ENCODE results near the gene TRIO. TPM values are rescaled to one million over a fixed set of nuclear protein-coding genes. Genes with fewer than 3 reads are reported as not detected.
A peak's percentile ranks its signal among the peaks of the same experiment; 100 is the strongest.

Gene TRIO
- total RNA-seq, 2 donors from 2014 or later, result 62.0 to 137 TPM

GRCh38 chr5:14136228-14136627 lies 6.9 kb upstream of the TRIO start:
- Histone ChIP-seq H3K27ac (no peak overlapping the region), H3K4me3 (no peak overlapping the region), H3K36me3 (replicated peaks in 1 of 2; ENCODE audit: insufficient read depth in 1 of 2, low read depth in 2 of 2) (no peaks in the 10 kb centered on the region), H3K9me3 (no peaks in the 10 kb centered on the region), H3K4me1 (peaks cover 9% of the 10 kb centered on the region), H3K27me3 (no peaks in the 10 kb centered on the region)
- ATAC-seq, result no peak
- no peak for DNase-seq
- TF ChIP-seq POLR2A (IDR thresholded peaks at IDR 0.05) (no peak), CTCF (IDR thresholded peaks at IDR 0.05) (no peak)
- WGBS, 2 donors, result 75 to 83% methylated on average over 2 of the region's 2 CpGs
- intact Hi-C loops (cut with DNase I), result loop anchor here (10.0 kb wide), 1 partner anchor 119 kb away; no protein-coding TSS in a partner anchor

GRCh38 chr5:14138608-14139540 lies 4.3 kb upstream of the TRIO start:
- WGBS, 2 donors, result 76 to 83% methylated on average over 11 of the region's 11 CpGs
- Histone ChIP-seq H3K4me1 (no peaks in the 10 kb centered on the region), H3K36me3 (replicated peaks in 1 of 2; ENCODE audit: insufficient read depth in 1 of 2, low read depth in 2 of 2) (no peaks in the 10 kb centered on the region), H3K9me3 (no peaks in the 10 kb centered on the region), H3K27ac (no peak overlapping the region), H3K27me3 (no peaks in the 10 kb centered on the region), H3K4me3 (no peak overlapping the region)
- TF ChIP-seq CTCF (IDR thresholded peaks at IDR 0.05), result no peak
- TF ChIP-seq POLR2A (IDR thresholded peaks at IDR 0.05), result no peak
- intact Hi-C loops (cut with DNase I), result loop anchor here (10.0 kb wide), 1 partner anchor 116 kb away; no protein-coding TSS in a partner anchor
- no peak for ATAC-seq
- no peak for DNase-seq

- no peak for TF ChIP-seq POLR2A (IDR thresholded peaks at IDR 0.05)
- TF ChIP-seq CTCF (IDR thresholded peaks at IDR 0.05), result no peak
- Histone ChIP-seq H3K27me3 (no peaks in the 10 kb centered on the region), H3K27ac (peak overlapping the region in 1 of 4 donors; percentile 84), H3K9me3 (no peaks in the 10 kb centered on the region), H3K36me3 (replicated peaks in 1 of 2; ENCODE audit: insufficient read depth in 1 of 2, low read depth in 2 of 2) (no peaks in the 10 kb centered on the region), H3K4me1 (peaks cover 15% of the 10 kb centered on the region), H3K4me3 (no peak overlapping the region)
- DNase-seq (no peak), ATAC-seq (no peak)
- 84% methylated on average over 3 of the region's 3 CpGs for WGBS, 2 donors
- intact Hi-C loops (cut with DNase I), result no loop called here
Observed at GRCh38 chr5:14141764-14142163, 1.4 kb upstream of the TRIO start.

GRCh38 chr5:14142202-14142826 lies 828 bp upstream of the TRIO start:
- WGBS, 2 donors, result 11 to 12% methylated on average over 13 to 19 of the region's 19 CpGs
- H3K27ac ChIP-seq, result peak overlapping the region; percentile 76 to 90 (median 82)
- DNase-seq (peak in 1 of 4 donors; percentile 11), ATAC-seq (no peak)
- H3K9me3 ChIP-seq, result no peaks in the 10 kb centered on the region
- TF ChIP-seq CTCF (IDR thresholded peaks at IDR 0.05), result no peak
- peak overlapping the region; percentile 23 to 24 for H3K4me3 ChIP-seq
- peaks cover 21% of the 10 kb centered on the region for H3K4me1 ChIP-seq
- intact Hi-C loops (cut with DNase I), result no loop called here
- no peaks in the 10 kb centered on the region for H3K27me3 ChIP-seq
- H3K36me3 ChIP-seq (replicated peaks in 1 of 2; ENCODE audit: insufficient read depth in 1 of 2, low read depth in 2 of 2), result no peaks in the 10 kb centered on the region
